KMS-11 (cell line): ENCODE results near the gene RAP1GAP2.

Source experiments
- H2AFZ ChIP-seq: fragments of 200-600 bp; sonication (generic); 2 replicates; pipeline ENCODE4 v1.6.1; 2016; ENCODE audit warnings: antibody characterized with exemption, mixed run types, low read depth
- H3K27ac ChIP-seq: fragments of 200-600 bp; sonication (generic); 2 replicates; pipeline ENCODE4 v1.6.1; 2016; ENCODE audit warnings: mild to moderate bottlenecking, mixed run types
- H3K27me3 ChIP-seq: fragments of 200-600 bp; sonication (generic); 2 replicates; pipeline ENCODE4 v1.6.1; 2017; ENCODE audit warnings: mild to moderate bottlenecking, low read depth, mixed run types, moderate library complexity; ENCODE audit not compliant: insufficient read depth
- H3K36me3 ChIP-seq: fragments of 200-600 bp; sonication (generic); 2 replicates; pipeline ENCODE4 v1.6.1; 2017; ENCODE audit warnings: mild to moderate bottlenecking, mixed run types; ENCODE audit not compliant: insufficient read depth
- H3K4me1 ChIP-seq: fragments of 200-600 bp; sonication (generic); 2 replicates; pipeline ENCODE4 v1.6.1; 2016; ENCODE audit warnings: mild to moderate bottlenecking, low read depth, mixed run types; ENCODE audit not compliant: poor library complexity, severe bottlenecking
- H3K4me2 ChIP-seq: fragments of 200-600 bp; sonication (generic); 2 replicates; pipeline ENCODE4 v1.7.0; 2016; ENCODE audit warnings: mild to moderate bottlenecking, mixed run types
- H3K4me3 ChIP-seq: fragments of 200-600 bp; sonication (generic); IDR thresholded peaks from 2 replicates; pipeline ENCODE4 v1.6.1; 2017; ENCODE audit warnings: low read depth, low read length, mixed read lengths; ENCODE audit not compliant: insufficient read depth
- H3K79me2 ChIP-seq: fragments of 200-600 bp; sonication (generic); 2 replicates; pipeline ENCODE4 v1.6.1; 2016; ENCODE audit warnings: low read depth, mixed run types; ENCODE audit not compliant: insufficient read depth
- H3K9ac ChIP-seq: fragments of 200-600 bp; sonication (generic); 2 replicates; pipeline ENCODE4 v1.6.1; 2016; ENCODE audit warnings: mild to moderate bottlenecking, mixed run types
- H4K20me1 ChIP-seq: fragments of 200-600 bp; sonication (generic); 2 replicates; pipeline ENCODE4 v1.6.1; 2016; ENCODE audit warnings: mild to moderate bottlenecking, mixed run types; ENCODE audit not compliant: insufficient read depth
- TF ChIP-seq, protein P1 (sequence below): fragments of 200-600 bp; sonication (generic); conservative IDR thresholded peaks from 2 replicates; pipeline ENCODE4 v1.6.1; 2017; ENCODE audit warnings: low read depth, mild to moderate bottlenecking, antibody characterized with exemption, low read length, moderate library complexity, mixed read lengths

RAP1GAP2 gene

DNA sequence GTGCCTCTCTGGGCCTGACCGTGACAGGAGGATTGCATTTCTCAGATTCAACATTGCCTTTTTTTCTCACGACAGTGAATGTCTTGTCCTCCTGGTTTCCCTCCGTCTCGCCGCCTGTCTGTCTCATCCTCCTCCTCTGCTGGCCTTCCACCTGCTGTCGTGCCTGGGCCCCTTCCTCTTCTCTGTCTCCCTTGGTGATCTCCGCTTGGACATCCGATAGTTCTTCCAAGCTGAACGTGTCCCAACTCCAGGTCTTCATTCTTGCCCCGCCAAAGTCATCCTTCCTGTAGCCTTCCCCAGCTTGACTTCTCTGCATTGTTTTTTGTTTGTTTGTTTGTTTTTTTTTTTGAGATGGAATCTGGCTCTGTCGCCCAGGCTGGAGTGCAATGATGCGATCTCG, 79.4 kb downstream of the RAP1GAP2 start:
- Histone ChIP-seq H3K27ac (no peak overlapping the region), H3K79me2 (no peaks in the 10 kb centered on the region), H3K36me3 (no peaks in the 10 kb centered on the region), H2AFZ (no peak overlapping the region), H4K20me1 (no peaks in the 10 kb centered on the region), H3K27me3 (peaks cover 16% of the 10 kb centered on the region), H3K4me1 (no peaks in the 10 kb centered on the region), H3K9ac (no peak overlapping the region), H3K4me2 (no peak overlapping the region), H3K4me3 (no peak overlapping the region)
- TF ChIP-seq, protein P1, sequence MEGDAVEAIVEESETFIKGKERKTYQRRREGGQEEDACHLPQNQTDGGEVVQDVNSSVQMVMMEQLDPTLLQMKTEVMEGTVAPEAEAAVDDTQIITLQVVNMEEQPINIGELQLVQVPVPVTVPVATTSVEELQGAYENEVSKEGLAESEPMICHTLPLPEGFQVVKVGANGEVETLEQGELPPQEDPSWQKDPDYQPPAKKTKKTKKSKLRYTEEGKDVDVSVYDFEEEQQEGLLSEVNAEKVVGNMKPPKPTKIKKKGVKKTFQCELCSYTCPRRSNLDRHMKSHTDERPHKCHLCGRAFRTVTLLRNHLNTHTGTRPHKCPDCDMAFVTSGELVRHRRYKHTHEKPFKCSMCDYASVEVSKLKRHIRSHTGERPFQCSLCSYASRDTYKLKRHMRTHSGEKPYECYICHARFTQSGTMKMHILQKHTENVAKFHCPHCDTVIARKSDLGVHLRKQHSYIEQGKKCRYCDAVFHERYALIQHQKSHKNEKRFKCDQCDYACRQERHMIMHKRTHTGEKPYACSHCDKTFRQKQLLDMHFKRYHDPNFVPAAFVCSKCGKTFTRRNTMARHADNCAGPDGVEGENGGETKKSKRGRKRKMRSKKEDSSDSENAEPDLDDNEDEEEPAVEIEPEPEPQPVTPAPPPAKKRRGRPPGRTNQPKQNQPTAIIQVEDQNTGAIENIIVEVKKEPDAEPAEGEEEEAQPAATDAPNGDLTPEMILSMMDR, result no peak

DNA sequence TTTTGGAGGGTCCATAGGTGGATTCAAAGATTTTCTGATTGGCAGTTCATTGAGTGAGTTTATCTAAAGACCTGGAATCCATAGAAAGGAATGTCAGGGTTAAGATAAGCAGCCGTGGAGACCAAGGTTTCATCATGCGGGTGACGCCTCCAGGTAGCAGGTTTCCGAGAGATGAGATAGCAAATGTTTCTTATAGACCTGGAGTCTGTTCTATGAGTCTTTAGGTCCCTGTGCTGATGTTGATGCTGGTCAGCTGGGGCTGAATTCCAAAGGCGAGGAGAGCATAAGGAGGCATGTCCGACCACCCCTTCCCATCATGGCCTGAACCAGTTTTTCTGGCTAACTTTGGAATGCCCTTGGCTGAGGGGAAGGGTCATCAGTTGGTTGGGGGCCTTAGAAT, 80.2 kb downstream of the RAP1GAP2 start:
- no peak overlapping the region for H3K27ac ChIP-seq
- no peaks in the 10 kb centered on the region for H3K36me3 ChIP-seq
- H4K20me1 ChIP-seq, result no peaks in the 10 kb centered on the region
- no peaks in the 10 kb centered on the region for H3K4me1 ChIP-seq
- H3K79me2 ChIP-seq, result no peaks in the 10 kb centered on the region
- H2AFZ ChIP-seq, result no peak overlapping the region
- TF ChIP-seq, protein P1, result no peak
- H3K27me3 ChIP-seq, result peaks cover 13% of the 10 kb centered on the region; the same call in 1 of the 2 replicates
- no peak overlapping the region for H3K9ac ChIP-seq
- no peak overlapping the region for H3K4me3 ChIP-seq
- no peak overlapping the region for H3K4me2 ChIP-seq

- H3K4me1 ChIP-seq, result no peaks in the 10 kb centered on the region
- no peaks in the 10 kb centered on the region for H4K20me1 ChIP-seq
- H2AFZ ChIP-seq, result no peak overlapping the region
- H3K27me3 ChIP-seq, result peaks cover 18% of the 10 kb centered on the region; the same call in 1 of the 2 replicates
- no peak overlapping the region for H3K4me3 ChIP-seq
- H3K9ac ChIP-seq, result no peak overlapping the region
- no peaks in the 10 kb centered on the region for H3K79me2 ChIP-seq
- no peak overlapping the region for H3K4me2 ChIP-seq
- no peaks in the 10 kb centered on the region for H3K36me3 ChIP-seq
- no peak overlapping the region for H3K27ac ChIP-seq
- TF ChIP-seq, protein P1, result no peak
Measured at GRCh38 chr17:2878751-2879254, 82.6 kb downstream of the RAP1GAP2 start.

DNA sequence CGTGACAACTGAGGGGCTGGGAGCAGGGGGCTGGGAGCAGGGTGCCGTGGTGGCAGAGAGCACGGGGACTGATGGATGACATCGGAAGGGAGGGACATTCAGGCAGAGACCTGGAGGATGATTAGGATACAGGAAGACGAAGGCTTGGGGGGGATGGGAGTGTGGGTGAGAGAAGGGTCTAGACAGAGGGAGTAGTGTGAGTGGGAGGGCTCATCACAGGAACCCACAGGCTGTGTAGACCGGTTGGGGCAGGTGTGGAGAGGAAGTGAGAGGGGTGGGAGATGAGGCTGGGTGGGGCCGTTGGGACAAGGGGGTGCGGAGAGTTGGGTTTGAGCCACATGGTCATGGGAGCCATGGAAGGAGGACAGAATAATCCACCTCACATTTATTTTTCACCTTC, 83.8 kb downstream of the RAP1GAP2 start:
- TF ChIP-seq, protein P1, result no peak
- Histone ChIP-seq H4K20me1 (no peaks in the 10 kb centered on the region), H2AFZ (no peak overlapping the region), H3K27ac (no peak overlapping the region), H3K4me1 (no peaks in the 10 kb centered on the region), H3K9ac (no peak overlapping the region), H3K4me3 (no peak overlapping the region), H3K4me2 (no peak overlapping the region), H3K27me3 (peaks cover 21% of the 10 kb centered on the region; the same call in 1 of the 2 replicates), H3K36me3 (no peaks in the 10 kb centered on the region), H3K79me2 (no peaks in the 10 kb centered on the region)
